HG03108 (cell line): Measurements from ENCODE around the gene SLC8B1.
"Not testable (repeated sequence)": the region's sequence is repeated elsewhere in the genome, so short reads cannot be mapped to it uniquely, and the experiment has no call there.

Experiments
- ATAC-seq: cut with Tn5 transposase; IDR thresholded peaks from one replicate; pipeline ENCODE4 v1.9.1; 2021; ENCODE audit warnings: moderate library complexity; ENCODE audit not compliant: unreplicated experiment

Gene SLC8B1

DNA sequence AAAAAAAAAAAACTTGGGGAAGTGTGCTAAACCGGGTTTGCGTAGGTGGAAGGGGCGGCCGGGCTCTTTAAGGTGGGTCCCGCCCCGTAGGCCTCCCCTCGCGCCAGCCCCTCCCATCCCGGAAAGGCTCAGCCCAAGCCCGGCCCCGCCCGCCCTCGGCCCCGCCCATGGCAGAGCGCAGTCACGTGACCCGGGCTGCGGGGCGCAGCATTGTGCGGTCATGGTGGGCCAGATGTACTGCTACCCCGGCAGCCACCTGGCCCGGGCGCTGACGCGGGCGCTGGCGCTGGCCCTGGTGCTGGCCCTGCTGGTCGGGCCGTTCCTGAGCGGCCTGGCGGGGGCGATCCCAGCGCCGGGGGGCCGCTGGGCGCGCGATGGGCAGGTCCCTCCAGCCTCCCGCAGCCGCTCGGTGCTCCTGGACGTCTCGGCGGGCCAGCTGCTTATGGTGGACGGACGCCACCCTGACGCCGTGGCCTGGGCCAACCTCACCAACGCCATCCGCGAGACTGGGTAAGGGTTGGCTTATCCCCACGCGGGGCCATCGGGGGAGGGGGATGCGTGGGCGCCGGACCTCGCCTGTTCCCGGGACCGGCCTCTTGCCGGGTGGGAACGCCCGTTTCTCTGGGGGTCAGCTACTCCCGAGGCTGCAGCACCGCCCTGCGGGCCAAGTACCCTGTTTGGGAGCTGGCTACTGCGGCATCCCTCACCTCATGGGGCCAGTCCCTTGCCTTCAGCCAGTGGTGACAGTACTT lies 23.6 kb upstream of the SLC8B1 start, which contains the start of gene PLBD2:
Gene PLBD2, plus strand, starts transcription at position 207 of the 752 bp plus-strand sequence. Its CDS starts 14 bp downstream, at position 221.
- ATAC-seq: peak; percentile 81

DNA sequence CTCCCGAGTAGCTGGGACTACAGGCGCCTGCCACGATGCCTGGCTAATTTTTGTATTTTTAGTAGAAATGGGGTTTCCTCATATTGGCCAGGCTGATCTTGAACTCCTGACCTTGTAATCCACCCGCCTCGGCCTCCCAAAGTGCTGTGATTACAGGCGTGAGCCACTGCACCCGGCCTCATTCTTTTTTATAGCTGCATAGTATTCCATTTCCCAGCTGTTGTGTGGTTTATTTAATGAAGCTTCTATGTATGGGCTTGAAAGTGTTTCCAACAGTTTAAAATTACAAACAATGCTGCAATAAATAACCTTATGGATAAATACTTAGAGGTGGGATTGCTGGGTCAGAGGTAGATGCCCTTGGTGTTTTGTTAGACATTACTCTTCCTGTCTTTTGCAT lies 19.3 kb upstream of the SLC8B1 start:
- not testable (repeated sequence) for ATAC-seq

DNA sequence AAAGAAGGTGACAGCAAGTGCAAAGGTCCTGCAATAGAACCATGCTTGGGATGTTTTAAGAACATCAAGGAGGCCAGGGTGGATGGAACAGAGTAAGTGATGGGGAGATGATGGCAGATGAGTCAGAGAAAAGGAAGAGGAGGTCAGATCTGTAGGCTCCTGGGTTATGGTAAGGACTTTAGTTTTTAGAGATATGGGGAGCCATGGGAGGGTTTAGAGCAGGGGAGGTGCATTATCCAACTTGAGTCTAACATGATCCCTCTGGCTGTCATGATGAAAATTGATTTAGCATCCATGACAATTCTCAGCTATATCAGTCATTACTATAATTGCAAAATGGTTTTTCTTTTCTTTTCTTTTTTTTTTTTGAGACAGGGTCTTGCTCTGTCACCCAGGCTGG lies 16.2 kb upstream of the SLC8B1 start:
- no peak for ATAC-seq

DNA sequence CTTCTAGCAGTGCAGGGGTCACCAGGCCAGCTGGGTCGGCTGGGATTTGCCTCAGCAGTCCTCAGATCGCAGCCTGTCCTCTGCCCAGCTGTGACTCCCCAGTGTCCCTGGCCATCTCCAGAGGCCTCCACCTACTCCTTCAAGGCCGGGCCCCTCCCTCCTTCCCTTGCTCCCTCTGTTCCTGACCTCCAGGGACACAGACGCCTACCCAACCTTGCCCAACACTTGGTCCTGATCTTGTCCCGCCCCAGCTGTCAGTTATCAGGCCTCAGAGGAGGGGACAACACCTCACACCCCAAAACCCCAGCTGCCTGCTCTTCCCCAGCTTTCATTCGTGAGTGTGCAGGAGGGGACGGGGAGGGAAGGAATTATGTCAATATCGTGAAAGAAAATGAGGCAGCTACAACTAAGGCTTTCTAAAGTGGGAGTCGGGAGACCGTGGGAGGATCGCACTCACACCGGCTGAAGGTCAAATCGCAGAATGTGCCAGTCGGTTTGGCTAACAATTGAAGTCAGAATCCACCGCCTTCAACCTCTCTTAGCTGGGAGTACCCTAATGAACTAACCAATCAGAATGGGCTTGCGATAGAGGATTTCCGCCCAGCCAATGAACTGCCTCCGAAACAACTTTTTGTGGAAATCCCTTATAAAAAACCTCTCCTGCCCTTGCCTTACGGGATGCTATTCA lies 14.1 kb upstream of the SLC8B1 start:
- no peak for ATAC-seq

DNA sequence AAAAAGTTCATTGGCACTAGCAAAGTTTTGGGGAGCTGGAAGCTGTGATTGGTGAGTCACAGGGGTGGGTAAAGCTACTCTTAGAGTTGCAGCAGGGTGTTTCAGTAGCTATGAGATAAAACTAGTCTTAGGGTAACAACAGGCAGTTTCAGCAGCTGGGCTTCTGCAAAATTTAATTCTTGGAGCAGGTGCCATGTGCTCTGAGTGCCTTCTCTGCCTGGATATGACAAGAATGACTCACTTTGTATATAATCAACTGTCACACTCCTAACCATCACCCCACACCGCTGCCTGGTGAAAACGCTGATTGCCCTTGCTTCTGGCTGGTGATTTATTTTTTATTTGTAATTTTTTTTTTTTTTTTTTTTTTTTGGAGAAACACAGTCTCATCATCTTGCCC lies 13.0 kb upstream of the SLC8B1 start:
- no peak for ATAC-seq

DNA sequence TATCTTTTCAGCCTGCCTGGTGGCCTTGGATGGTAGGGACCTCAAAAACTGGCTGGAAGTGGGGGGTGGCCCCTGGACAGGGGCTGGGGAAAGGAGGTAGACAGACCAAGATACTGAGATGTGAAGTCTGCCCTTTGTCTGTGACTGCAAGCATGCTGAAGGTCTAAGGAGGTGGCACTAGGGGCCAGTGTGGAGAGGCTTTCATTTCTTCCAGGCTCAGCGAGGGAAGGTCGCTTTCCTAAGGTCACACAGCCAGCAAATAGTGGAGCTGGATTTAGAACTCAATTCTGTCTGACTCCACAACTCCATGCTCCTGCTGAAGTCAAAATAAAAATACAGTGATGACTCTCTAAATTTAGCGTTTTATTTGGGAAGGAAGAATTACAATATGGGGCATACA lies 12.2 kb upstream of the SLC8B1 start:
- no peak for ATAC-seq

DNA sequence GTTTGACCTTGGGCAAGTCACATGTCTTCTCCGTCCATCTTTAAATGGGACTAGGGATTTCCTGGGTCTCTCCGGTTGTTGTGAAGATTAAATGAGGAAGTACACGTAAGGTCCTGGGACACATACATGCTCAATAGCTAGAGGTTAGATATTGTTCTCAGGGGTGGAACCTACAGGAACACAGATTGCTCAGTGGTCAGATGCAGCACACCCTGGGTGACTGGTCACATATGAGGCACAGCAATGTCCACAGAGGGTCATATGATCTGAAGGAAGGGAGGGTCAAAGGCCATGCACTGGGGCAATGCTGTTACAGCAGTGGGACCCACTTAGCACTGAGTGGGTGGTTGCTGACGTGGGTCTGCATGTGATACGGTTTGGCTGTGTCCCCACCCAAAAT lies 11.4 kb upstream of the SLC8B1 start:
- ATAC-seq: no peak

DNA sequence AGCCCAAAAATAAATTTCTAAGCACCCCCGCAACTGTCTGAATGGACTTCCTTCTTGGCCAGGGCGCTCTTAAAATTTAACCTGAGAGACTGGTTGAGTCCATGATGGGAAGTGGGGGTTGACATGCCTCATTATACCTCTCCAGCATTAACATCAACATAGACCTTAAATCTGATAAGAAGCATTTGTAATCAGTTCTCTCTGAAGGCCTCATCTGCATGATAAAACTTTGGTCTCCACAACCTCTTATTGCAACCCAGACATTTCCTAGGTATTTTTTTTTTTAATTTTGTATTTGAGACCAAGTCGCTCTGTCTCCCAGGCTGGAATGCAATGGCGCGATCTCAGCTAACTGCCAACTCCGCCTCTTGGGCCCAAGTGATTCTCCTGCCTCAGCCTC lies 10.4 kb upstream of the SLC8B1 start:
- no peak for ATAC-seq

DNA sequence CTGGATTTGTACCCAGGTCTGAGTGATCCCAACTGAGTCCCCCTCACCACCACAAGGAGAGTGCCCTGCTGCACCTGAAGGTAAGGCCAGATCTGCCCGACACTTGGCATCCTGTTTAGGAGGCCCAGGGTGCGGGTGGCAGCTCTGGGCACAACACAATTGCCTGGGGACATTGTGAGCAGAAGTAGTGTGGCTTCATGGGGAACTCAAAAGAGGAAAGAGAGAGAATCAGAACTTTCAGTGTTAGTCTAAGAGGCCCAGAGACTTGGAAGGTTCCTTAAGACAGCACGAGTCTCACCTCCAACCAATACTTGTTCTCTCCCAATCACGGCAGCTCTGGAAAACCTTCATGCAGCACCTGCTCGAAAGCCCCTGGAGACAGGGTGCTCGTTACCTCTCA lies 6.6 kb upstream of the SLC8B1 start:
- ATAC-seq: no peak

DNA sequence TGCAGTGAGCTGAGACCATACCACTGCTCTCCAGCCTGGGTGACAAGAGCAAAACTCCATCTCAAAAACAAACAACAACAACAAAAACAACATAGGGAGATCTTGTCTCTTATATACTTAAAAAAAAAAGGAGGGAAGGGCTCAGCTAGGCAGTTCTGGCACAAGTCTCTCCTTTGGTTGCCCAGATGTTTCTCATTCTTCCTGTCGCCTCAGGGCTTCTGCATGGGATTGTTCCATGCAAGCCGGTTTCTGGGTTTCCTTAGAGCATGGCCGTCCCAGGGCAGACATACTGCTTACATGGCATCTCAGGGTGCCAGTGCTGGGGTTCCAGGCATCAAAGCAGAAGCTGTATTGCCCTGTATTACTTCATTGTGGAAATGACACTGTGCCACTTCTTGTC lies 5.2 kb upstream of the SLC8B1 start:
- no peak for ATAC-seq

DNA sequence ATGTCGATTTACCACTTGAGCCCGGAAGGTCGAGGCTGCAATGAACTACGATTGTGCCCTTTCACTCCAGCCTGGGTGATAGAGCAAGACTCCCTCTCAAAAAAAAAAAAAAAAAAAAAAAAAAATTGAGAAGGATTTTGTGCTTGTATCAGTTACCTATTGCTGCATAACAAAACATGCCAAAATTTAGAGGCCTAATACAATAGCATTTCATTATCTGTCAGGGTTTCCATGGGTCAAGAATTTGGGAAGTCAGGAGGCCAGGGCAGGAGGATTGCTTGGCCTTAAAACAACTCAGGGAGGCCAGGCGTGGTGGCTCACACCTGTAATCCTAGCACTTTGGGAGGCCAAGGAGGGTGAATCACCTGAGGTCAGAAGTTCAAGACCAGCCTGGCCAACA lies 4.6 kb upstream of the SLC8B1 start:
- ATAC-seq: no peak

DNA sequence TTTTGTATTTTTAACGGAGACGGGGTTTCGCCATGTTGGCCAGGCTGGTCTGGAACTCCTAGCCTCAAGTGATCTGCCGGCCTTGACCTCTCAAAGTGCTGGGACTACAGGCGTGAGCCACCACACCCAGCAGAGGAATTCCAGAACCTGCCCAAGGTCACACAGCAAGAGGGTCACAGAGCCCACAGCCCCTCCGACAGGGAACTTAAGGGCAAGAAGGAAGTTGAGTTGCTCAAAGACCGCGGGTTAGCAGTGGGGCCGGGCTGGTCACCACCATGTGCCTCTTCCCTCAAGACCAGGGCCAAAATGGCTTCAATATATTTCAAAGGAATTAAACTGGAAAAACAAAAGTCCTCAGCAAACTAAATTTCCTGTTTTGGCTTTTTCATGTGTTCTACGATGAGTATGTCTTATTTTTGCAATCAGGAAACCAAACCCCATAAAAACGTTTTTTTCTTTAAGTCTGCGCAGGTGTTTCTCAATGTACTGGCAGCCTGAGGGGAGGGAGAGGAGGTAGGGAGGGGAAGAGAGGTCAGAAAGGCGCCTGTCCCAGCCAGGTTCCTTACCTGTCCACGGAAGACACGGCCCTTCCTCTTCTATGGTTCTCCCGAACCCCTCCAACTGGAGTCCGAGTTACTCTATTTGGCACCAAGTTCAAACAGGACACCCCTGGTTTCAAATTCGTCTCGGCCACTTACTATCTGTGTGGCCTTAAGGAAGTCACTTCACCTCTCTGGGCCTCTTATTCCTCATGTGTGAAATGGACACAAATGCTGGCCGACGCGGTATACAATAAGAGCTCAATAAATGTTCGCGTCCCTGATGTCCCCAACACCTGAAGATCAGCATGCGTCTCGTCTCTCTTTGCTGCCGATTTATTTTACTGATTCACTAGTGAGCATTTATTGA lies 778 bp downstream of the SLC8B1 start:
- ATAC-seq: no peak

DNA sequence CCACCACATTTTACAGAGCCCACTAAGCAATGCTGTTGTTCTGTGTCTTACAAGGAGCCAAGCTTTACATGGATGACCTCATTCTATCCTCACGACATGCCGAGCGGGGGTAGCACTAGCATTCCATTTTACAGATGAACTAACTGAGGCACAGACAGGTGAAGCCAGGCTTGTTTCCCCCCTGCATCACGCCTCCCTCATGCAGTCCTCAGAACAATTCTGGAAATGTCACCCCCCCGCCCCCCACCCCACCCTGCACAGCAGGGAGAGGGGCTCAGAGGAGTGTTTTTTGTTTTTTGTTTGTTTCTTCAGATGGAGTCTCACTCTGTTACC lies 1.5 kb downstream of the SLC8B1 start:
- no peak for ATAC-seq

DNA sequence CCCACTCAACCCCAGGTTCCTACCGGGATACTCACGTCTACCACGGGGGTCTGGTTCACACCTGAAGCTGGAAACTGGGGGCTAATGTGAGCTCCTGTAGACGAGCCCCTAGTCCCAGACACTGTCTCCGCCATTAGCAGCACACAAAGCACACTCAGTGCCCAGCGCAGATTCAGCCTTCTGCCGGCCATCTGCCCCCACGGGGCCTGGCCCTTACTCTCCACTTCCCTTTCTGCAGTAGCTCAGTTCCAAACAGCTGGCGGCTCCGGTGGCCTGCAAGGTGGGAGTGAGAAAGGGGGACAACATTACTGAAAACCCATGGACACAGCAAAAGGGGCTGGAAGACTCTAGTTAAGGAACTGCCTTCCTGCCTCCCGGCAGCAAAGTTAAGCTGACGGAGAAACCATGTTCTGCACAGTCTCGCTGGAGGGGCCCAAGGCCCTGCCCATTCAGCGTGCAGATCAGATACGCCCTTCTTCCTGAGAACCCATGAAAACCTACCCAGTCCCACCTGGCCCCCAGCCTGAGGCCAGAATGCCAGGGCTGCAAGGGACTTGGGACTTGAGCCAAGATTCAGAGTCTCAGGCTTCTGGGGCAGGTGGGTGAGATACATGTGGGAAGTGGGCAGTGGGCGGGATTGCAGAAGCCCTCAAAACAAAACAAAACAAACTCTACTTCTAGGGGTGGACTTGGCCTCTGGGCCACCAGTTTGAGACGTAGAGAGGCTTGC lies 2.1 kb downstream of the SLC8B1 start:
- no peak for ATAC-seq

DNA sequence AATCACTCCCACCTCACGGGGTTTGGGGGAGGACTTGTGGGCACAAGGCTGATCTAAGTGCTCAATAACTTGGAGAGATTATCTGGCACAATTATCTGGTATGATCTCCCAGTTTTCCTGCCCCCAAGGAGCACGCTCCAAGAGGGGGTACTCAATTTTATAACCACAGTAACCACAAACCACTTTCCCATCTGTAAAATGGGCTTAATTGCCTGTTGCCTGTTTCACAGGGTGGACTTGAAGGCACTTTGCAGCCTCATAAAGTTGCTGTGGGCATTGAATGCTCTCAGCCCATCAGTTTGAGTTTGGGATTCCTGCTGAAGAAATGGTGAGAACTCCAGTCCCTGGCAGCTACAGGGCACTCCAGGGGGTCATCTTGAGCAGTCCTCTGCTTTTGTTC lies 4.4 kb downstream of the SLC8B1 start:
- ATAC-seq: no peak

DNA sequence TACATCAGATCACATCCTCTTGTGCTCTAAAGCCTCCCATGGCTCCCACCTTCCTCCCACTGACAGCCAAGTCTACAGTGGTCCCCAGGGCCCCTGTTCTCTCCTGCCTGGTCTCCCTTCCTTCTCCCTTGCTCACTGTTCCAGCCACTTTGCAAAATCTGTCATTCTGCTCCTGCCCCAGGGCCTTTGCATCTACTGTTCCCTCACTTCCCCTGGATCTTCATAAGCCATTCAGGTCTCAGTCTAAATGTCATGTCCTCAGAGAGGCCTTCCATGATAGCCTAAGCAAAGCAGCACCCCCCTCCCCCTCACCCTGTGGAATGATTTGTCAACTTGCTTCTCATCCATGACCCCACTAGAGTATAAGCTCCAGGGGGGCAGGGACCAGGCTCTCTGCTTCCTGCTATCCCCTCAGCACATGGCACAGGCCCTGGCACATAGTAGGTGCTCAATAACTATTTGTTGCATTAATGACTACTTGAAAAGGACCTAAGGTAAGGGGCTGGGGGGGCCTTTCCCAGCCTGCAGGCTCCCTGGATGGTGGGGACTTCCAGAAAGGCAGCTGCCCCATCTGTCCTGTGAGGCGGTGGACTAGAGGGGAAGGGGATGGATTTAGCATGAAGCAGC lies 5.0 kb downstream of the SLC8B1 start:
- ATAC-seq: no peak

DNA sequence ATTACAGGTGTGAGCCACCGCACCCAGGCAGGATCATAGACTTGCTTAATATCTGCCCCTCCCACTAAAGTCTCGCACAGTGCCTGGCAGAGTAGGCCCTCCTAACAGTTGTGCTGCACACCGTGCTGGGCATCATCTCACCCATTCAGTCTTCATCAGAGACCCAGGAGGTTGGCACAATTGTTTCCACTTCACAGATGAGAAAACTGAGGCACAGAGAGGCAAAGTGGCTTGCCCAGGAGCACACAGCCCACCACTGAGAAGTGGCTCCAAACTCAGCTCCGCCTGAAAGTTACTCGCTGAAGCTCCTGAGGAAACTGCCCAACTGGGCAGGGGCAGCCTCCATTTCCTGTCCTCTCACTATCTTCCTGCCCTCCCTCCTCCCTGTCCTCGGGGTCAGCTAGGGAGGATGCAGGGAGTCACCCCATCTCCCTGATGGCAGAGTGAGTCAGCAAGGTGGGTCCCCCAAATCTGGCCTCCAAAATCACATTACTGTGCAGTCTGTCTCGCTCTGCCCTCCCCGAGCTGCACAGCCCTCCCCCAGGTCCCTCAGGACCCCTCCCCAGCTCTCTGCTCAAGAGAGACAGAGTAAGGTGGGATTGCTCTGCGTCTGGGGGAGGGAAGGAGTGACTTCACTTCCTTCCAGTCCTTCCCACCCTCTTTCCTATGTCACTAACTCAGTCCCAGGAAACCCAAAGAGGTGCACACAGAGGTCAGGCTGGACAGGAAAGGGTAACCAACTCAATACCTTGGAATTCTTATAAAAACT lies 5.7 kb downstream of the SLC8B1 start:
- no peak for ATAC-seq

DNA sequence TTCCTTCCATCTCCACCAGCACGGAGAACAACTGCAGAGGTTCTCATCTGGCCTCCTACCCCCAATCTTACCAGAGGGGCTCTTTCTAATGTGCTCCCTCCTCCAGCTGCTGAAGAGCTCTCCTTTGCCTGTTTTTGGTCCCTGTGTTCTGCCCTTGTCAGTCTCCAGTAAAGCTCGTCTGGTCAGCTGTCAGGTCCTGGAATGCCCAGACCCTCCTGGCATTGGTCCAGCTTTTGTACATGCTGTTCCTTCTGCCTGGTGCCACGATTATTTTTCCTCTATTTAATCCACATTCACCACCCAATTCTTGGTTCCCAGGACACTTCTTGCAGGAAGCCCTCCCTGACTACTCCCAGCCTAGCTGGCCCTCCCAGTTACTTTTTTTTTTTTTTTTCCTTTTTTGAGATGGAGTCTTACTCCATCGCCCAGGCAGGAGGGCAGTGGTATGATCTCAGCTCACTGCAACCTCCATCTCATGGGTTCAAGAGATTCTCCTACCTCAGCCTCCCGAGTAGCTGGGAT lies 6.5 kb downstream of the SLC8B1 start:
- ATAC-seq: no peak

DNA sequence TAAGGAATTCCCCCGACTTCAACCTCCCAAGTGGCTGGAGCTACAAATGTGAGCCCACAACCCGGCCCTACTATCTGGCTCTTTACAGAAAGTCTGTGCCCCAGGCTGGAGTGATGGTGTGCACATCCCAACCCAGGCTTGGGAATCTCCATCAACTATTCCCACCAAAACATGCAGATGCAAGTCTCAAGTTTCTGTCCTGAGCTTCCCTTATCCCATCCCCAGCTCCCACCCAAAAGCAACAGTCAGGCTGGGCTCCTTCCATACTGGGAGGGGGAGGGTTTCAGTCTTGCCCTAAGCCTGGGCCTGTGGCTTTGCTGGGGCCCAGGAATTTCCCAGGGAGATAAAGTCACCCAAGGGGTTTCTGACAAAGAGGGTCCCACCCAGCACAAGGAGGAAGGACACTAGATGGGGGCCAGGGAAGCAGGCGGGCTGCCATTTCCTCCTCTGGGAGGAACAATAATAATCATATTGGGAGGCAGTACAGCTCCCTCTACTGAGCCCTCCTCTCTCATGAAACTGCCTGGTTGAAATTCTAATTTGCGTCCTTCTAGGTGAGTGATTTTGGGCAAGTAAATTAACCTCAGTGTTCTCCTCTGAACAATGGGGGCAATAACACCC lies 8.0 kb downstream of the SLC8B1 start:
- no peak for ATAC-seq
